Inferior parietal cortex (tissue), 1 donor: Measurements from ENCODE around the gene DHRS9.
"Not testable (repeated sequence)": the region's sequence is repeated elsewhere in the genome, so short reads cannot be mapped to it uniquely, and the experiment has no call there.

Experiments
- DNase-seq: peaks from one replicate; pipeline ENCODE4 v3.0.0-alpha.2; 2016; ENCODE audit errors: extremely low spot score

The DHRS9 gene

DNA sequence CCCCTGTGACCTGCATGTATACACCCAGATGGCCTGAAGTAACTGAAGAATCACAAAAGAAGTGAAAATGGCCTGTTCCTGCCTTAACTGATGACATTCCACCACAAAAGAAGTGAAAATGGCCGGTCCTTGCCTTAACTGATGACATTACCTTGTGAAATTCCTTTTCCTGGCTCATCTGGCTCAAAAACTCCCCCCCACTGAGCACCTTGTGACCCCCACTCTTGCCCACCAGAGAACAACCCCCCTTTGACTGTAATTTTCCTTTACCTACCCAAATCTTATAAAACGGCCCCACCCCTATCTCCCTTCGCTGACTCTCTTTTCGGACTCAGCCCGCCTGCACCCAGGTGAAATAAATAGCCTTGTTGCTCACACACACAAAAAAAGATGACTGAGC, 67.1 kb downstream of the DHRS9 start:
- DNase-seq = not testable (repeated sequence)

DNA sequence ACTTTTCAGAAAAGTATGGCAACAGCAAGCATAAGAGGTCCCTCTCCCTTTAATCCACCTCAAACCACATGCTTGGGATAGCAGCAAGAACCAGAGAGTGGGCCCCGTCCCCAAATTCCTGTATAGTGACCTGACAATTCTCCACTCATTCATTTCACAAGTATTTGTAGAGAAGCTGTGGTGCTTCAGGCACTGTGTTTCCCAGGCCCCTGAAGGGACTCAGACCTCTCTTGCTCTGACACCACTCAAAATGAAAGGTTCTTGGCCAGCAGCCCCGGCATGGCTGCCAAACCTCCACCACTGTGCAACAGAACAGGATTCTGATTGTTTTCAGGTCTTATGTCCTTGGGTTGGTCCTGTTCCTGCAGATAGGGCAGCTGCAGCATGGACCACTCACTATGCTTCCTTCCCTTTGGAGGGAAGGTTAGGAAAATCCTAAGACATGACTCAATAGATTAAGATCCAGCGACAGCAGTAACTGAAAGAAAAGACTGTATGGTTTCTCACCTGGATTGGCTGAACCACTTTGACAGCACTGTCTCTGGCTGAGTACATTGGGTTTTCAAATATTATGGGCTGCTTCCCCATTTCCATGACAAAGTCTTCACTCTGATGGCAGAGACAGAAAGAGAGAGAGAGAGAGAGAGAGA, 67.6 kb downstream of the DHRS9 start:
- DNase-seq = no peak

DNA sequence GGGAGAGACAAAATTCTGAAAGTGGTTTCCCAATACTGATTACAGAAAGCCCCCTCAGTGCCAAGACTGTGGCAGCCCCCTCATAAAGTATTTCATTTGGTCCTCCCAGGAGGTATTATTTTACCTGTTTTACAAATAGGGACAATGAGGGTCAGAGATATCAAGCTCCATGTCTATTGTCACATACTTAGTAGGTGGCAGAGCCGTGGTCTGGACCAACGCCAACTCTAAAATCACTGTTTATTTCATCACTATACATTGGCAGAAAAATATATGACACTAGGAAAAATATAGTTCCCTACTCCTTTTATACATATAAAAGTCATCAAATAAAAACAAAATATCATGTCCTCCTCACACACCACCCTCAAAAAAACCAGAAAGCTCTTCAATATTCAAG, 68.6 kb downstream of the DHRS9 start:
- DNase-seq = no peak

DNA sequence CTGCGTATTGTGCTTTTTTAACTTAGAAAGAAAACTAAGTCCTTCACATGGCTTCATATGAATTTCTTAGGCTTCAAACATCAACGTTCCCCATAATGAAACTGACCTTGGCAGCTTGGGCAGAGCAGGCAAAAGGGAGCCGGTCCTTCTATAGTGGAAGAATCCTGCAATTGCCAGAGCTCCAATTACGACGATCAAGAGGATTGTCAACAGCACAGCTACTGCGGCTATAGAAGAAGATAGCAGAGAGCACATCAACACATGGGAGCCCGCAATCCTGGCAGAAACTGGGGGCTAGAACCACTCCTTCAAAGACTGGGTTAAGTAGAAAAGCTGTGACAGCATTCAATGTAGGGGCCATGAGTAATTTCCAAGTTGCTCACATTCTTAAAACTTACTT, 69.8 kb downstream of the DHRS9 start:
- DNase-seq = no peak

DNA sequence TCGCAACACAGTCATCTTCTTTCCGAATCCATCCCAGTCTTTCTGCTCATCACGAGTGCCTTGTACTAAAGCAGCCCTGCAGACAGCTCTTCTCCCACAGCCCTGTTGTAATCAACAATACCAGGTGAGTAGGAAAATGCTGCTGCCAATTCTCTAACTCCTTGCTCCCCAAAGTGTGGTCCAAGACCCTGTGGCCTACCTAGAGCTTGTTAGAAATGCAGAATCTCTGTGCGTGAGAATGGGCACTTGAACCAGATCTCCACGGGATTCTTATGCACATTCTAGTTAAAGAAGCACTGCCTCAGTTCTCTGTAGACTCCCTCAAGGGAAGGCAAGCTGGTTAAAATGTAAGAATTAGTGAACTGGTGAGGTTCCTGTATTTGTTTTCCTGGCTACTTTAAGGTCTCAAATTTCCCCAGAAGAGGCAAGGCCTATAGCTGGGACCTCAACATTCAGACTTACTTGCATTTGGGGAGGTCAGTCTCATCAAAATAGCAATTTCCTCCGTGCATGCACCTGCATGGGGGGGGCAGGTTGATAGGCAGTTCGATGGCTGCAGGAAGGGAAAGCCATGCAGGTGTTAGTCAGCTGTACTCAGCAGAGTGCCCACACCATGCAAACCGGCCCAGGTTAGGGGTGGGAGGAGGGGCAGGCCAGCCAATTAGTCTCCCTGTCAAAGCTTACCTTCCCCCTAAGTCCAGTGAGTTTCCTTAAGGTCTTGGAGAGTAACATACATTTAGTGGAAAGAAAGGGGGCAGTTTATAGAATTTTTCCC, 70.8 kb downstream of the DHRS9 start:
- no peak for DNase-seq

DNA sequence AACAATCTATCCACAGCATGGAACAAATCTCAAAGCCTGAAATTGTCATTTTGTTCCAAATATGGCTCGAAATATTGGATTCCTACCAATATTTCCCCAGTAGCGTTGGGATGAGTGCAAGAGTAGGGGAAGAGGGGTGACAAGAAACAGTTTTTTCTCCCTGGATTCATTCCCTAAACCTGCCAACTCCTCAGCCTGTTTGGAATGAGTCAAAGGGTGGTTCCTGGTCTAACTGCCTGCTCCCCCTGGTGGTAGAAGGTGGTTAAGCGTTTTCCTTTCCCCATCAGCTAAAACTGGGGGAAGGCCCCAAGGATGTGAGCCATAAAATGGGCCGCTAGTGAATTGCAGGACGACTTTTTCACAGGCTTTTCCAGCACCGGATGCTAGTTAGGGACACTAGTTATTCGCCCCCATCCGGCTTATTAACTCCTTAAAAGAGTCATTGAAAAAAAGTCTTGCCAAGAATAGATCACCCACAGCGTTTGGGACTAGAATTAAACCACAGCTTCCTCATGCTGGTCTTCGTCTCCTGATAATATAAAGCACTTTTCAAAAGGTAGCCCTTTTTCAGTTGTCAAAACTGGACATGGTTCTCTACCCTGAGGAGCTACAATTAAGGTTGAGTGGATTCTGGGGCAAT, 72.5 kb downstream of the DHRS9 start:
- DNase-seq = peak; percentile 51

DNA sequence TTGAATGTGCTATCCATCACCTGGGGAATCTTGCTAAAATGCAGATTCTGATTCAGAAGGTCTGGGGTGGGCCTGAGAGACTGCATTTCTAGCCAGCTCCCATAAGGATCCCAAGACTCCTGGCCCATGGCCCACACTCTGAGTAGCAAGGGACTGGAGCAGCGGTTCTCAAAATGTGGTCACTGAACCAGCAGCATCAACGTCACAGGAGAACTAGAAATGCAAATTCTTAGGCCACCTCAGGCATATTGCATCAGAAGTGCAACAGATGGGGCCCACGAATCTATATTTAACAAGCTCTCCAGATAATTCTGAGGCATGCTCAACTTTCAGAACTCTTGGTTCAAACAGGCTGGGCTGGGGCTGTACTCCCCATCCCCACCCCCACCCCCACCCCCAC, 74.6 kb downstream of the DHRS9 start:
- DNase-seq = no peak
